NCI-H510A treated with DMSO at 0.1 percent for 48 hours (cell line): ENCODE results near the gene GGT7.
"Not testable (repeated sequence)": the region's sequence is repeated elsewhere in the genome, so short reads cannot be mapped to it uniquely, and the experiment has no call there.

Source experiments
- DNase-seq: peaks from one replicate; lab custom pipeline; 2025; lab: John Stamatoyannopoulos, UW

Gene GGT7

DNA sequence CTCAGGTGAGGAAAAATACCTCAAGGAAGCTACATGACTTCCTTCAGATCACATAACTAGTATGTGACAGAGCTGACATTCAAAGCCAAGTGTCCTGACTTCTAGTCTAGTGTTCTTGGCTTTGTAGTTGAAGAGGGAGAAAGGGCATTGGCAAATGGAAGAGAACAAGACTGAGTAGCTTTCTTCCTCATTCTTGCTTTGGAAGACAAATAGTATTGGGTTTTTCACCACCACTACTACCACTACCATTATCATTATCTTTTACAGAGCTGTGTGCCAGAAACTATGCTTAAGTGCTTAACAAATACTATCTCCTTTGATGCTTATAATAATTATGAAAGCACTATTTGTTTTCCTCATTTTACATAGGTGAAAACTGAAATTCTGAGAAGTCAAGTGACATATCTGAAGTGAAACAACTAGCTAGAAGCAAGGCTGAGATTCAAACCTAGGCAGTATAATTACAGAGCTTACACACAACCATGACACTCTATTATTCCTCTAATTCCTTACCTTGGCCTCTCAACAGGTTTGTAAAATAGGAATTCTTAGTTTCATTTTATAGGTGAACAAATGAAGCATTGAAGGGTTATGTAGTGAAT lies 10.5 kb upstream of the GGT7 start:
- DNase-seq, result no peak

DNA sequence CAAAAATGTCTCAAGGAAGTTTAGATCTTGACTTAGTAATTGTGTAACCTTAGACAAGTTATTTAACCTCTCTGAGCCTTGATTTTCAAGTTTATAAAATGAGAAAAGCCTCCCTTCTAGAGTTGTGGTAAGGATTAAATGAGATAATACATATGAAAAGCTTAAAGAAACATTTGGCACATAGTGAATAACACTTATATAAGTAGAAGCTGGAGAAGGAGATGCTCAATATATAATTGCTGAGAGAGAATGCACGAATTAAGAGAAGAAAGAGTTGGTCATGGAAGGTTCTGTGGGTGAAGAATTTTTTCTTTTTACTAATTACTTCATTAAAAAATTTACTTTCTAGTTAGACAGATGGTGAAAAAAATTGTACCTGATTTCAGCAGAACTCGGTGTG lies 9.0 kb upstream of the GGT7 start:
- DNase-seq, result no peak

DNA sequence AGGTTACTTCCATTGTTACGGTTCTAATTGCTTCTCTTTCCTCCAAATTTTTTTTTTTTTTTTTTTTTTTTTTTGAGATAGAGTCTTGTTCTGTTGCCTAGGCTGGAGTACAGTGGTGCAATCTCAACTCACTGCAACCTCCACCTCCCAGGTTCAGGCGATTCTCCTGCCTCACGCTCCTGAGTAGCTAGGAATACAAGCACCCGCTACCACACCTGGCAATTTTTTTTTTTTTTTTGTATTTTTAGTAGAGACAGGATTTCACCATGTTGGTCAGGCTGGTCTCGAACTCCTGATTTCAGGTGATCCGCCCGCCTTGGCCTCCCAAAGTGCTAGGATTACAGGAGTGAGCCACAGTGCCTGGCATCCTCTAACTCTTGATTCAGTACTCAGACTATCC lies 8.3 kb upstream of the GGT7 start:
- not testable (repeated sequence) for DNase-seq

DNA sequence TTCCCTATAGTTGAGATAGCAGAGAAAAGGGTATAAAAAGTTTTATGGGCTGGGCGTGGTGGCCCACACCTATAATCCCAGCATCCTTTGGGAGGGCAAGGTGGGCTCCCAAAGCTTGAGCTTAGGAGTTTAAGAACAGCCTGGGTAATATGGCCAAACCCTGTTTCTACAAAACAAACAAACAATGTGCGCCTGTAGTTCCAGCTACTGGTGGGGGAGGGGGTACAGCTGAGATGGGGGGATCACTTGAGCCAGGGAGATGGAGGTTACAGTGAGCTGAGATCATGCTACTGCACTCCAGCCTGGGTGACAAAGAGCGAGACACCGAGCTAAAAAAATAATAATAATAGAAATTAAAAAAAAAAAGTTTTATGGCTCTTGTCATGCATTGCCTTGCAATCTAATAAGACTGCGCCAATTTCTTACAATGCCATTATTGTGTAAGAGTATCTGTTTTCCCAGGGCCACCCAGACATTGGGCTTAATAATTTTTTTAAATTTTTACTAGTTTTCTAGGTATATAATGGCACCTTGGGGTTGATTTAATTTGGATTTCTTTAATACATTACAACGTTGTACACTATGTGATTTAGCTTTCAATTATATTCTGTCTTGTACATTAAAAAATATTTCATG lies 7.7 kb upstream of the GGT7 start:
- no peak for DNase-seq

DNA sequence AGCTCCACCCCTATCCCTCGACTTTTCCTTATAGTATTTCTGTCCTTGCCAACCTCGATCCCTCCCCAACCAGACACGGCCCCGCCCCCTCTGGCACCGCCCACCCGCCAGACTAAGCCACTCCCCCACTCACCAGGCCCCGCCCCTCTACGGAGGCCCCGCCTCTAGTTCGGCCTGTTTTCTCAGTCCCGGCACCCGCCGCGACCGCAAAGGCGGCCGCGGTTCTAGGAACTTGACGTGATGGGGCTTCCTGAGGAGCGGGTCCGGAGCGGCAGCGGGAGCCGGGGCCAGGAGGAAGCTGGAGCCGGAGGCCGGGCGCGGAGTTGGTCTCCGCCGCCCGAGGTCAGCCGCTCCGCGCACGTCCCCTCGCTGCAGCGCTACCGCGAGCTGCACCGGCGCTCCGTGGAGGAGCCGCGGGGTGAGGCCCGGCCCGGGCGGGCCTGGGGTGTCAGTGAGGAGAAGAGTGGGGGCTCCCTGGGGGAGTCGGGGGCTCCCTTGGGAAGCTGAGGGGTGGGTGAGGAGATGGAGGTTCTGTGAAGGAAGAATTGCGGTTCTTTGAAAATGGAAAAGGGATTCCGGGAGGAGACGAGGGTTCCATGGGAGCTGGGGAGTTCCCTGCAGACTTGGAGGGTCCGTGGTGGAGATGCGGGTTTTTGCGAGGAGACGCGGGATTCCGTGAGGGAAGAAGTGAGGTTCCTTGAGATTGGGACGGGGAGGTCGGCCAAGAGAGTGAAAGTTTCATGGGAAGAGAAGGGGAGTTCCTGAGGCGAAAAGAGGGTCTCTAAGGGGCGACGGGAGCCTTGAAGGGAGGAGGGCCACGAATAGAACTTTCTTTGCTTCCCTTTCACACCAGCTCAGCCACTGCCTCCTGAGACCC lies 4.0 kb upstream of the GGT7 start, which contains the start of gene ACSS2:
Gene ACSS2, plus strand, starts transcription at position 207 of the 877 bp plus-strand sequence. Its CDS starts 34 bp downstream, at position 241.
- DNase-seq, result no peak

DNA sequence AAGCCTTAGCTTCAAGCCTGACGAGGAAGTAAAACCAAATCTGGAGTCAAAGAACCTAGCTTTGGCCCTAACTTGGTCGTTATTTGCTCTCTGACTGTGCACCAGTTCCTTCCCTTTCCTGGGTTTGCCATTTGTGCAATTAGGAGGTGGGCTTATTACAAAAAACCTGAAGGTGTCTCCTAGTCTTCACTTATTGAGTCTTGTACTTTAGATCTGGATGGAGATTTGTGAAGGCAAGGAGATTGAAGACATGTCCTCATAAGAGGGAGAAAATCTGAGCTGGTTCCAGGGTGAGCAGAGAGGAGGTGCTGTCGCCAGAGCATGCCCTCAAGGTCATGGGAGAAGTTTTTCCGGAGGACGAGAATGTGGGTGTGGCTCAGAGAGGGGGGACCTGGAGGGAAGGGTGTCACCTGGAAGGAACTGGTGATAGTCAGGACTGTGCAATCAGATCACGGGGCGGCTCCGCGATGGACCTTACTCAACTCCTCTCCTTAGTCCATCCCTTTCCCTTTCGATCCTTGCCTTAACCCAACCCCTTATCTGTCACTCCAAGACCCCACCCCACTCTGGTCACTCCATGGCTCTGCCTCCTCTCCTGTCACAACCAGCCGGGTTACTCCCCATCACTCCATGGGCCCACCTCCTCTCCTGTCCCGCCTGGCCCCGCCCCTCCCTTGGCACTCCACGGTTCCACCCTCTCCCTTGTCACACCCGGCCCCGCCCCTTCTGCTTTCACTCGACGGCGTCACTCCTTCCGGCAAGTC lies 3.2 kb upstream of the GGT7 start:
- DNase-seq, result peak; percentile 95

DNA sequence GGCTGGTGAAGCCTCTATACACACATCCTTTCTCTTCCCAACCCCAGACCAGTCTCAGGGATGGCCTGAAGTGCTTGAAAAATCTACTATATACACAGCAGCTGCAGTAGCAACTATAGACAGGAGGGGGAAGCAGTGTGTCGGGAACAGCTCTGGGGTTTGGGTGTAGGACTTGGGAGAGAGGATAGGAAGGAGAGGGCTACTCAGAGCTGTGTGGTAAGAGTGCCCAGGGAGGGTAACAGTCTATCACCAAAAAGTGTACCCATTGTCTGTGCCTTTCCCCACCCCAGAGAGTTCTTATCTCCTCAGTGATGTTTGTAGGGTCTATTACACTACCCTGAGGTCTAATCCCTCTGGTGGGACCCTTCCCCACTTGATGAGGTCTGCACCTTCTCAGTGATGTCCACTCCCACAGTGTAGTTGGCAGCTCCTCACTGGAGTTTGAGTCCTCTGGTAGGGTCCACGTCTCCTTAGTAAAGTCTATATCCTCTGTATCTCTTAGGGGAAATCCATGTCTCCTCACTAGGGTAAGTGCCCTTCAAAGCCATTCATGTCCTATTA lies 1.5 kb upstream of the GGT7 start:
- peak; percentile 89 for DNase-seq

DNA sequence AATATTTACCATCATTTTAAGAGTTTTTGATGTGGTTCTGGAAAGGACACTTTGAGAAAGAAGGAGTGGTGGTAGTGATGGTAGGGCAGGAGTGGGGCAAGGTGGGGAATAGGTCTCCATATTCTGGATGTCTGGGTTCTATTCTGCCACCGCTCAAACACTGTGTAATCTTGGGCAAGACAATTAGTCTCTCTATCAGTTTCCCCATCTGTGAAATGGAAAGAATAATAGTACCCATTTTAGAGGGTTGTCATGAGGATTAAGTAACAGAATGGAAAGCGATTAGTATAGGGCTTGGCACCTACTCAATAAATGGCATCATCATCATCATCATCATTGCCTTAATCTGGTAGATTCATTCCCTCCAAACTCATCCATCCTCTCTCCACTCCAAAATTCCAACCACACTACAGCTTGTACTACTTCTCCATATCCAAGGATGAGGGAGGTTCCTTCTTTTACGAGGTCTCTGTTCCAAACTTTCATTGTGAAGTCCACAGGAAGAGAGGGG lies 982 bp upstream of the GGT7 start:
- no peak for DNase-seq

DNA sequence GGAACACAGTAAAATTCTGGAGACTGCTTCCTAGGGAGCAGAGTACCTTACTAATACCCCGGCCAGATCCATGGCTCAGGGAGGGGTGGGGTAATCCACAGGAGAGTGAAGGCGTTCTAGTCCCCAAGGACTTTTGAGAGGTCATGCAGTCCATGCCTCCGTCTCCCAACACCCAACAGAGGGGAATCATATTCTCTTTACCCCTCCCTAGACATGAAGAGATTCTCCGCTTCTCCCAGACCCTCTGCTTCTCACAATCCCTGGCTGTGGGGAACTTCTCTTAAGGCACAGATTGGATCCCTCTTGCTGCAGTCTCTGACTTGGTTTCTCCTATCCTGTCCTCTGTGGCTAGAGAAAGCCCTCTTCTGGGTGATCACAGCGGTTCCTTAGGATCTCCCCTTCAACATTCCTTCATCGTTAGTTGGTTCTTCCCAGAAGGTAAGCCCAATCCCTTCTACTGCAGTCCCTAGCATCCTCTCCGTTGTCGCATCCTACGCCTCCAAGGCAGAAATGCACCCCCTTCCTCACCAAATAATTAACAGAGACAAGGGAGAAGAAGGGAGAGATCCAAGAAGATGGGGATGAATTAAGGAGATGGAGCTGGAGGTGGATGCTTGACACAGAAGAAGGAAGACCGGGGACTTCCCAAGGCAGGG lies 562 bp downstream of the GGT7 start:
- no peak for DNase-seq

DNA sequence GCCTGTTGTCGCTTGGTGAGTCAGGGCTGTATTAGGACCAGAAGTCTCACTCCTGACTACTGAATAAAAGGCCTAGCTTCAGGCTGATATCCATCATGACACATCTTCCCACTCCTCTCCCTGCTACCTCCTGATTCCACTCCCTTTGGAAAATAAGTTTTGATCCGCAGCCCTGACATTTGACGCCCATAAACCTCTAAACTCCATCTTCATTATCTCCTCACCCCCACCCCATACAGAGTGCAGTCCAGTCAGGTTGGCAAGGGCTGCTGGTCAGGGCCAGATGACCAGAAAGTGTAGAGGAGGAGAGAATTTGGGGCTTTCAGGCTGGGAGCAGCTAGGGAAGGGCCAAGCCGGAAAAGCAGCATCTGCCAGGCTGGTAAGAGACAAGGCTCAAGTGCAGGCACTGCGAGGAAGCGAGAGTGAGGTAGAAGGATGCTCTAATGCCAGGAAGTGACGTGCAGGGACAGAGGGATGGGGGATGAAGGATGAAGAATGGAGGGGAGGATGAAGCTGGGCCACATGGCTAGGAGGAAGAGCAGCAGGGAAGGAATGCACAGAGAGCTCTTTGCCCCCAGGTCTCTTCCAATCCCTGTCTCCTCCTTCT lies 1.2 kb downstream of the GGT7 start:
- DNase-seq, result no peak

DNA sequence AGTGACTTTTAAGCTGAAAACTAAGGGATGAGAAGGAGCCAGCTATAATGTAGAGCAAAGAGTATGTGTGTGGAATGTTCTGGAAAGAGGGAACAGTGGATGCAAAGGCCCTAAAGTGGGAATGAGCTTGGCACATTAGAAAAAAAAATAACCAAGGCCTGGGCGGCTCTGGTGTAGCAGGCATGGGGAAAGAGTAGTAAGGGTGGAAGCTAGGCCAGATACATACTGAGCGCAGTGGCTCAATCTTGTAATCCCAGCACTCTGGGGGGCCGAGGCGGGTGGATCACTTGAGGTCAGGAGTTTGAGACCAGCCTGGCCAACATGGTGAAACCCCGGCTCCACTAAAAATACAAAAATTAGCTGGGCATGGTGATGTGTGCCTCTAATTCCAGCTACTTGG lies 8.4 kb downstream of the GGT7 start:
- DNase-seq, result no peak

DNA sequence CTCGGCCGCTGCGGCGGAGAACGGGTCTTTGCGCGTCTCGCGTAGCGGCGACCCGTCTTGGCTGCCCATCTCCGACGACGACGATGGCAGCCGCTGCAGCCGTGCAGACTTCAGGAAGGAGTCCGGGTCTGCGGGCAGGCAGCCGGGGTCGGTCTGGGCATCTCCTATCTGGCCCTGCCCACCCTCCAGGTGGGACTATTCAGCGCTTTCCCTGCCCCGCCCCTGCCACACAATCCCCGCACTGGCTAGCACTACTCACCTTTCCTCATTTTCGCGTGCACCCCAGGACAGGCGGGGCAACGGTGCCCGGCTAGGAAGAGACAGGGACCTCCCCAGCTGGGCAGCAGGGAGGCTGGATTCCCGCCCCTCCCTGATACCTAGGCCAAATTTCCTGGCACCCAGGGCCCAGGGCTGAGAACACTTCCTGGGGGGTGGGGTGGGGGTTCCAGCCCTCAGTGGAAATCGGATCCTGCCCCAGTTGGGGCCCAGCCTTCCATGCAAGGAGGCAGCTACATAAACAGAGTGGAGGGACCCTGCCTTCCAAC lies 9.2 kb downstream of the GGT7 start:
- no peak for DNase-seq

DNA sequence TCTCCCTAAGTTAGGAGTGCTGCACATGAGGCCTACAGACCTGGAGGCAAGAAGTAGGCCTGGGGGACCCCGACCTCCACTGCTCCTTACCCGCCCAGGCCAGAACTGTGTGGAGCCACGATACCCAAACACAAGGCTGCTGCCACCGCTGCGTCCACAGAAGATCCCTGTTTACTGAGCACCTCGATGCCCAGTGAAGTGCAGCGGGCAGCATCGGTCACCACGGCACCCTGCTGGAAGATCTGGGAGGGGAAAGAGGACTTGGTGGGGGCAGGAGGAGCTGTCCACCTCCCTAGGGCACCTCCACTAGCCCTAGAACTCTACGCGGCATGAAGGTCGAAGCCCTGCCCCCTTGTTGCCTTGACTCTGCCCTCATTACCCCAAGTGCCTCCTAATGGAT lies 9.9 kb downstream of the GGT7 start:
- peak; percentile 6 for DNase-seq

DNA sequence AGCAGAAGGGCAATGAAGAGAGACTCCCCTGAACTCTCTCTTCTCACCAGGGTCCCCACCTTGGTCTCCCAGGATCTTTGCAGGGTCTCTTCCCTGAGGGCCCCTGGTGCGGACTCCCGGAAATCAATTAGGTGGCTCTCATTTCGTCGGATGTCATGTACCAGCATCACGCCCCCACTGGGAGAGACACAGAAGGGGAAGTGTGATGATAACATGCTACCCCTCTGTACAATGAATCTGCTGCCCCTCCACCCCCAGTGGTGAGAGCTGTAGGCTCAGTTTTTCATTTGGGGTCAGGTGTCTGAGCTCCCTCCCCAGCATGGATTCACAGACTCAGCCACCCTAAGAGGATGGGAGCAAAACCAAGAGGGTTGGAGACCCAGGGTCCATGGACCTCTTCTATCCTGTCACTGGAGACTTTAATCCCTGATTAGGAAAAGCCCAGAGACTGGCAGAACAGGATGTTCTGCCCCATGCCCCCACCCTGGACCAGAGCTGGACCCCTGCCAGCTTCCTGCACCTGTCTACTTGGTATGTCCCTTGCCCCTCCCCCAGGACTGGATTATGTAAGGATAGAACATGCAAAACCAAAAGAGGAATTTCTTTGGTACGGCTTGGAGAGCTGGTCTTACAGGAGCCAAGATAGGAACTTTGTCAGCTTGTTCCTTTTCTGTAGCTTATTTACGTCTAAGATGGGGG lies 11.1 kb downstream of the GGT7 start:
- DNase-seq, result peak; percentile 88

DNA sequence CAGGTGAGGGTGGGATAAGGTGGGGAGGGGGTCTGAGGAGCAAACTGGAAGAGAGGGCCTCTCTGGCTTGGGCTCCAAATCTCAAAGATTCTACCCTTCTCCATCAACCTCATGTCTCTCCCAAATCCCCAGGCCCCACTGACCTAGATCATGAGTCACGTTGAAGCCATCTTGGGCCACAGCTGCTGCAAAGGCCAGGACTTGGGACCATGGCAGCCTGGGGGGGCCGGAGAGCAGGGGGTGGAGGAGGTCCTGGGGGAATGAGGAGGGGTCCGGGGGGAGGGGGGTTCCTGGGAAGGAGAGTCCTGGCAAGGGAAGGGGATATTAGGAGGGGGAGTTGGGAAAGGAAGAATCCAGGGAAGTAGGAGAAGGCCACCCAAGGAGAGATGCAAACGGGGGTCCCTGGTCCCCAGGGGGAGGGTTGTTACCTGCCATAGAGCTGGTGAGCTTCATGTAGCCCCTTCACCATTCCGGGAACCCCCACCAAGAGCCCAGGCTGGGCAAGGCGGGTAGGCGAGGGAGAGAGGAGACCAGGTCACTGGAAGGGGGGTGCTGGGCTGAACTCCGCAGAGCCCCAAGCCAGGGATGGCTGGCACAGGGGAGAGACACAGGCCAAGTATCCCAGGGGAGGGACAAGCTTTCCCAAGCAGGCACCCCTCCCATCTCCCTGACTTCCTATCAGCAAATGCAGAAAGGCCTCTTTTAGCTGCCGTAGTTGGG lies 12.7 kb downstream of the GGT7 start:
- no peak for DNase-seq

DNA sequence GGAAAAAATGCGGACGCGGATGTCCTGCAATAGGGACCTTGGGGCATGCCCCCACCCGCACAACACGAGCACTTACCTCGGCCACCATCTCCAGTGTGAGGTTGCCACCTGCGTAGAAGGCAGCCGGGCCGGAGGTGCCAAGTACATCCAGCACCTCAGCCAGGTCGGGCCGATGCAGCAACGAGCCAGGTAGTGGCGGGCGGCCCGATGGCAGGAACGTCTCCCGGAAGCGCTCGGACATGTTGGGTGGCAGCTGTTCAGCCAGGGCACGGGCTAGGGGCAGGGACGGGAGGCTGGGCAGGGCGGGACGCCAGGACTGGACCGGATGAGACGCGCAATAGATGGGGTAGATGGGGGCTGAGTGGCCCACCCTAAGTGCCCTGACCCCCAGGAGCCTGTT lies 13.3 kb downstream of the GGT7 start:
- no peak for DNase-seq

DNA sequence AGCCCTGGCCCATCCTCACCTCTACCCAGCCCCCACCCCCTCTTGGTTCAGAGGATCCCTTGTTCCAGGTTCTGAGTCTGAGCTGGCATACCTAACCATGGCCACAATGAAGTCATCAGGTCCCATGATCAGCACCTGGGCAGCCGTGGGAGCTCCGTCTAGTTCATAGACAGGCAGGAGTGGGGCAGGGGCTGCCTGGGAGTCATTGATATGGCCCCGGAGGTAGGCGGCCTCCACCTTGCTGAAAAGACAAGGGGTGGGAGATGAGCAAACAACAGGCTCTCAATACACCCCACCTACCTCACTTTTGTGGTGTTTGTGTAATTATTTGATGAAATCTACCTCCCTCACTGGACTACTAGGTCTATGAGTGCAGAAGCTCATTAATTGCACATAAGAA lies 20.4 kb downstream of the GGT7 start:
- no peak for DNase-seq

DNA sequence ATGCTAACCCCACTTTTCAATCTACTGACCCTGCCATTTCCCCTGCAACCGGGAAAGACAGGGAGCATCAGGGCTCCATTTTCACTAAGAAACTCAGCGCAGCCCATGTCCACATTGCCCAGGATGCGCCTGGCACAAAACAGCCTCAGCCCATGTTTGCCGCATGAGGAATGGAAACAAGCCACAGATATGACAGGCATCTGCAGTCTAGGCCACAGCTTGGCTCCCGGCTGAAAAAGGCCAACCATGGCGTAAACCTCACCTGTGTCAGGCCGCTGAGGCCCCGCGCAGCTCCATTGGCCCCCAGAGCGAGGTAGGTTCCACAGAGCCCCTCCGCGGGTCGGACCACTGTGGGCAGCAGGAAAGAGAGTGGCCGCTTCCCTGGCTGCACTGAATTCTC lies 21.7 kb downstream of the GGT7 start:
- no peak for DNase-seq

DNA sequence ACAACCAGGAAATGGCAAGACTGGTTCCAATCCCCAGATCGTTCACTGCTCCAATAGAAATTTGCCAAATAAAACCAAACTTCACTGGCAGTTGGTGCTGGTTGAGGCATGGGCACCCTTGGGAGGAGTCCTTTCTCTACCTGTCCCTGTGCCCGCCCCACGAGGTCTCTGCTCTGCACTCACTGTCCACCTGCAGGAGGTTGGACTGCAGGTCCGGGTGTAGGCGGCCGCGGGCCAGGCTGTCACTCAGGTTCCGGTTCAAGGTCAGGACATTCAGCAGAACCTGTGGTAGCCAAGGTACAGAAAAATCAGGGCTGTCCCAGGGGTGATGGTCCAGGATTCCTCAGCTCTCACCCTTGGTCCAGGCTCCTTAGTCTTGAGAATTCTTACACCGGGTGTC lies 22.9 kb downstream of the GGT7 start:
- no peak for DNase-seq
